Activated CD4-positive, CD25-positive, alpha-beta regulatory T cell treated with anti-CD3 and anti-CD28 coated beads, Interleukin-2, amount 50 U/mL, for 24 hours (primary cell): Measurements from ENCODE around the gene MSN.

Experiments used
- ATAC-seq, 2 donors: fragments of 150-1000 bp; cut with Tn5 transposase; one replicate each; pipeline ENCODE4 v1.10.0; 2021; ENCODE audit warnings: mild to moderate bottlenecking in 1 of 2, moderate library complexity in 1 of 2

MSN gene

DNA sequence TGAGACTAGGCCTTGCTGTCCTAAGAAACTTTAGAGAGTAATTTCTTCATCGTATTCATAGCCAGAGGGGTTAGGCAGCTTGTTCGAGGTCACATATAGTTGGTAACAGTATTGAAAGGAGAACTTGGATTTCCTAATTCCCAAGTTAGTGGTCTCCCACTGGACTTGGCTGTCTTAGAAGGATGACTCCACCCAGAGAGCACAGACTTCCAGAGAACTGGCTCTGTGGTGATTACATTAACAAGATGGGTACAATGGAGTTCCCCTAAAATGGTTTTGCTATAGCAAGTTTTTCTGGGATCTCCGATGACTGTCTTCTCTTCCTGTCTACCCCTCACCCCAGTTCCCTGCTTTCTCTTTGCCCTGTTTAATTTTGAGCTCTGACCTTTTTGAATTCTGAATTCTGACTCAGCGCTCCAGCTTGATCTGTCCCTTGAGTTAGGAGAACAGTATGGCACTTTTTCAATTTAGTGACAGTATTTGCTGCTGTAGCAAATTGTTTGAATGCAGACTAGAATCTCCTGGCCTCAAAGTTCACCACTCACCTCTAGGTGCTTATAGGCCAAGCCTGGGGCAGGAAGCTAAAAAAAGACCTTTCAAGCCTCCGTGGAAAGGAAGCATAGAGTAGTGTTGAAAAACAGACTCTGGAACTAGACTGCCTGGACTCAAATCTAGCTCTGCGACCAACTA is 6.9 kb downstream of the MSN start:
- ATAC-seq: peak; percentile 16 to 38

DNA sequence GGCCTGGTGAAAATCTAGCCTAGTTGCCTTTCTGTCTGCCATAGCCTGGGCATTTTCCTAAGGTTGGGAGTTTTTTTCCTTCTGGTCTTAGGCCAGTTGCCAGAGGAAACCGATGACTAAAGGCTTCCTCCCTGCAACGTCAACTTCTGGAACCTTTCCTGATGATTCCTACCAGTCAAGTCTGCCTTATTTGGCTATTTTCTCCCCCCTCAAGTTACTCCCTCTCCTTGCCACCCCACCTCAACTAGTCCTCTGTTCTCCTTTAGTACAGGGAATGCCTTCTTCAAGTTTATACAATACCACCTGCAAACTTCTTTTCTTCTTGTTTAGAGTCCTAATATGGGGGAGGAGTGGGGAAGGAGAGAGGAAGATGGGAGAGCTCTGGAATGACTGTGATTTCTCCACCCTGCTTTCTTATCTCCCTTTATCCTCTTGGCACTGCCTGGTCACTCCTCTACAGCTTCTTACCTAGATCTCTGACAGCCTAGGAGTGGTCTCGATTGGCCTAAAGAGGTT is 10.6 kb downstream of the MSN start:
- ATAC-seq: no peak

DNA sequence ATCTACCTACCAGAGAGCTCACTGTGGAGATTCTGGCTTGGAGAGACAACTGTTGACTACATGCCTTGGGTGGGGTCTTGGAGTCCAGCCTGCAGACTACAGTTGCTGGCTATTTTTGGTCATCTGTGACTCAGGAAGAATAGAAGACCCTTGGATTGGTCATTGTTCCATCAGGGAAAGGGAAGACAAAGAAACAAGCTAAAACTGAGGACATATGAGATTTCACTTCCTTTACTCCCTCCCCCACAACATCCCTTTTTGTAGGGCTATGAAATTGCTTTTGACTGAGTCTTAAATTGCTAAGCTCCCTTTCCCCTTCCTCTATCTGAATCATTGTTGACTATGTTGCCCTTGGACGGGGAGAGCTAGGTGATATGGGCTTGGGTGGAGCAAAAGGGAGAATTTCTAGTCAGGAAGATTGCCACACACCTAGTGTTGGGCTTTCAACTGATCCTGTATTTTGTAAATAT is 11.7 kb downstream of the MSN start:
- no peak for ATAC-seq

DNA sequence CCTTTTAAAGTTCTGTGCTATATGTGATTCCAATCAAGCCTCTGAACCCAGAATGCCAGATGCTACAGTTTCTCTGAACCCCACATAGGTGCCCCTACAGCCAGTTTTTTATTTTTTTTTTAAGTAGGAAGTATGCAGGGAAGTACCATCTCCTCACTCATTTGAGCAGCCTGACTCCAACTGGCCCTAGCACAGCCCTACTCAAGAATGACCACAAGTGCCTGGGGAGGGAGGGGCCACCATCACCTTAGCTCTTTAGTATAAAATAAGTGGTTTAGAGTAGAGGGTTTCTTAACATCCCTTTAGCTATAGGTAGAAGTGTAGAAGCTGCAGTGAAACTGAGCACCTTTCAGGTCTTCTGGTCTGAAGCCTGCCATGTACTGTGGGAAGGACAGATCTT is 14.4 kb downstream of the MSN start:
- no peak for ATAC-seq

DNA sequence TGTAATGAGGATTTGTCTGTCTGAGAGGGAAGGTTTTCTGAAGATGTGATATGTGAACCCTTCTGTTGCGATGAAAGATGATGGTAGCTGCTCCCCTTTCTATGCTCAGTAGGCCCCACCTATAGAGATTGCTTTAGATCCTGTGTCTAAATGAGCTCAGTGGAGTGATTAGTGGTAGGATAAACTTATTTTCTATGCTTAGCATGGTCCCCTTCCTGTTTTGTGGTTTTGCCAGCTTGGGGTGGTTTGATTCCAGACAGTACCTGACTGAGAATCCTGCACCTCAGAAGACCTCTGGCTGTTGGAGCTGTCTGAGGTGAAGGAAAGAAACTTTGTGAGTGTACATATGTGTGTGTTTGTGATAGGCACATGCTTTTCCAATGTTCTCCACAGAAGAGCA is 17.7 kb downstream of the MSN start:
- ATAC-seq: no peak

DNA sequence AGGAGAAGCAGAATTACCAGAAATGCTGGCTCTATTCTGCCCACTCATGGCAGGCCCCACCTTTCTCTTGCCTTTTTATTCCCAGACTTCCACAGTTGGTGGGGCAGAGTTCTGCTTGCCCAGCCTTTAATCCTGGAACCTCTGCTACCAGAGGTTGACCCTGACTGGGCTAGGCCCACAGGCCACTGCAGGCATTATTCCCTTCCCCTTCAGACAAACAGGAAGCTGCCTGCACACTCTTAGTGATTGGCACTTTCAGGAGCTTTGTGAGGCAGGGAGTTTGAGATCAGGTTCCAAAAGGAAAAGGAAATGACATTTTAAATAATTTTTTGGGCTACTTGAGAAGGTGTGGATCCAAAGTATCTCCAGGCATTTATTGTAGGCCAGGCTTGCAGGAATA is 18.8 kb downstream of the MSN start:
- no peak for ATAC-seq

DNA sequence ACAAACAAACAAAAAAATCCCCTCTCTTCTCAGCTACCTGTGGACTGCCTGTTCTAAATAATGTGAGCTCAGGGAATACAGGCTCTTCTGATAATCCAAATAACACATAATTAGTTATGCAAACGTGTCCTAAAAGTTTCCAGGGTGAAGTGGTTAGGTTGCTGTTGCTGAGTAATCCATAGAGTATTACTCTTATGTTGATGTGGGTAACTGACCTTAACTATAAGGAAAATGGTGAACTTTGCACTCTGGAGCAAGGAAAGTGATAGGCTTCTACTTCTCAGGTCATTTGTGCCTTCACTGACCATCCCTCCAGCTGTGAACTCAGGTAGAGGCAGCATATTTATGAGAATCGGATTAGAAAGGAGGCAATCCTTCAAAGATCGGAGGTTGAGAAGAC is 19.9 kb downstream of the MSN start:
- ATAC-seq: peak in 1 of 2 donors; percentile 28

DNA sequence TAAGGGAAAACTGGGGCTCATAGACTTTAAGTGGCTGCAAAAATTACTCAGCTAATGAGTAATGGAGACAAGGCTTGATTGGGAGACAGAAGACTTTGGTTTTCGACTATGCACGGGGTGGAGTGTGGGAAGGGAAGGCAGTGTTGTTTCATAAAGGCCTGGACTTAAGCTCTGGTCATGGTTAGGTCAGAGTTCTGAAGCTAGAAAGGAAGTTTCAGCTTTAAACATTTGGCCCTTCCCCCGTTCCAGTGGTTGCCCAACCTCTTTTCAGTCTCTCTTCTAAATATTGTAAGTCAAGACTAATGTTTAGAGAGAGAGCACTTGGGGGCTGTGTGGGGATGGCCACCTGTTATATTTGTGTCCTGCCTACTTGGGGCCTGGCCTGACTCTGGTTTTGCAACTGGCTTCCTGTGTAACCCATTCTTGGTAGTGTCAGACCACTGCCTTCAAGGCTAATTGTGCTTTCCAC is 21.0 kb downstream of the MSN start:
- ATAC-seq: peak; percentile 53 to 75

DNA sequence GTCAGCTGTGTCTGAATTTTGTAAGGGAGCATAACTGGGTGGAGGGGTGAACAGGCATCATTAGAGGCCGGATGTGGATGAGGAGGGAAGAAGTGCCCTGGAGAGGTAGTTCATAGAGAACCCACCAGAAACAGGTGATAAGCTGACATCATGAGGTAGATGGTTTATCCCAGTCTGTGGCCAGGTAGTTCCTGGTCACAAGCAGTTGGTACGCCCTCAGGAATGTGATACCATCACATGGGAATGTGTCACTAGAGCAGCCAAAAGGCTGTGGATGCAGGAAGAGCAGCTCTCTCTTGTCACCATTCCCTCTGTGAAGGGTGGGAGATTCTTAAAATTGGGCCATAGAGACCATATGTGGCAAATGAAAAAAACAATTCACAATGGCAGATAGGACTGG is 21.9 kb downstream of the MSN start:
- no peak for ATAC-seq

DNA sequence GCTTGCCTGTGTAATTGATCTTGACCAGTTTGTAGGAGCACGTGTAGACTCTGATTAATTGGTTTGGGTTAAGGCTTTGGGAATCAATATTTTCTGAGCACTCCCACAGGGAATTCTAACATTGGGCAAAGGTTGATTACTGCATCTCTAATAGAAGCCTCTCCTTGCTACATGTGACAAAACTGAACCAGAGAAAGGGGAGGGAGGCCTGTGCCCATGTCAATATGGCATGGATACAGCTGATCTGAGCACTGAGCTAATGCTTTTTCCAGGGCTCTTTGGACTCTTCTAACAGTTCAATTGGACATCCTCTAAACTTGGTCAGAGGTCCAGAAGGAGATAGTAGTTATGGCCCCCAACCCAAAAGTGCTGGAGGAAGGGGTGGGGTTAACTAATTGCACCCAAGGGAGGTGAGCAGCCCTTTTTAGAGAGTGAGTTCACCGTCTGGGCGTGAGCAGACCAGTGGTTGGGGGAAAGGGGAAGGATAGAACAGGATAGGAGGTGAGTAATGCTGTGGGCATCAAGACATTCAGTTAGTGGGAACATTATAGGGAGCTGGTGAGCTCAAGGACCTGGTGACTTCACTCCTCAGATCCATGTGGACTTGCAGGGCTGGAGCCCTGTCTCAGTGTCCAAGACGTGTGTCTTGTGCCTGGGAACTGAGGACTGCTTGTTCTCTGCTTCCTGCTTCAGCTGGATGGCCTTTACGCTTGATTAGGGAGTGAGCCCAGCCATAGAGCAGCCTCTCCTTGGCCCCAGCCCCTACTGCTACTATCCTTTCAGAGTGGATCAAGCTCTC is 22.8 kb downstream of the MSN start:
- ATAC-seq: no peak

DNA sequence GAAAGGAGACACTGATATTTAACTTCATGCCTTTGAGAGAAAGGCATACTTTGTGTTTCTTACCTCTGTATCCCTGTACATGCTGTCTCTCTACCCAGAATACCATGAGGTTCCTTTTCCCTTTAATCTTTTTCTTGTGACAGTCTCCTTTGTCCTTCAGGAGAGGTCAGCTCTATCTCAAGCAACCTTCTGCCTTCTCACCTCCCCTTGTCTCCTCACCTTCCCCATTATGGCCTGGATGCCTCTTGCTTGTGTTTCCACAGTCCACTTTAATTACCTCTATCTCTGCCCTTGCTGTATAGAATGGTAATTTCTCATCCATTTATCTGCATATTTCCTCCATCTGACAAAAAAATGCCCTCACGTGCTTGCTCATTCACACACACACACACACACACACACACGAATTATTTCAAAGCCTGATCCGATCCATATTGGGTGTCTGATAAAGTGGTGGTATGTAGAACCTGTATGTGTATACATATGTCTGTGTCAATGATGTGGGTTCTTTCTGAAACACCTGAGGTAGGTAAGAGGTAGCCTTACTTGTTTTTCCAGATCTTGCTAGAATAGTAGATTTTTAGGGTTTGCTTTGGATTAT is 28.5 kb downstream of the MSN start:
- ATAC-seq: no peak

DNA sequence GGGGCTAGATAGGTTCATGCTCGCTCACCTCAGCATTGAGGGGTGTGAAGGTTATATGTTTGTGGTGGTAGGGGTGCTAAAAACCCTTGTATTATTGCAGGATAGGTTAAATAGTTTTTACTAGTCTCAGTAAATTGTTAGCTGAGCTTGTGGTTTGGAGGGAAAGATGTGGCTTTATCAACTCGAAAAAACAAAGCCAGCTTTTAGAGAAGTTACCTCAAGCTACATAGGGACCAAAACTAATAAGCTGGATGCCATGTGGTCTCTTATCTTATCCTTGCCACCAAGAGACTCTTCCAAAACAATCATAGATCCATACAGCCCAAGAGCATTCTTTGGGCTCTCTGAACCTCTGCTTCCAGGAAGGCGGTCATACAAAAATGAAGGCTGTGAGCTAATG is 29.2 kb downstream of the MSN start:
- ATAC-seq: no peak

DNA sequence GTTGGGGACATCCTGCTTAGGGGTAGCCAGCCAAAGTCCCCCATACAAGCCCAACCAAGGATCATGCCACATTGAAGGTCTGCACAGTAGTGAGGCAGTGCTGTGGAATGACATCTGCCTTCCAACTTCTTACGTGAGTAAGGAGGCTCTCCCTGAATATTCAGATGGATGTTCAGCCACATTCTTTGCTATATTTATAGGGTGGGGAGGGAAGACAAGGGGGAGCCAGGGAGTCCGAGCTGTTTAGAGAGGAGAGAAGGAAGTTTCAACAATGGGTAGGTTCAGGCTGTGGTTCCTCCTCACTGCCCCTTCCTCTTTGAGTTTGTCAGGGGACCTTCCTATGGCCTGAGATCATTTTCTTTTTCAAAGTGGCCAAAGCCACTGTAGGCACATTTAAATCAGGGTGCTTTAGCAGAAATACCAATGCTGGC is 29.8 kb downstream of the MSN start:
- no peak for ATAC-seq

DNA sequence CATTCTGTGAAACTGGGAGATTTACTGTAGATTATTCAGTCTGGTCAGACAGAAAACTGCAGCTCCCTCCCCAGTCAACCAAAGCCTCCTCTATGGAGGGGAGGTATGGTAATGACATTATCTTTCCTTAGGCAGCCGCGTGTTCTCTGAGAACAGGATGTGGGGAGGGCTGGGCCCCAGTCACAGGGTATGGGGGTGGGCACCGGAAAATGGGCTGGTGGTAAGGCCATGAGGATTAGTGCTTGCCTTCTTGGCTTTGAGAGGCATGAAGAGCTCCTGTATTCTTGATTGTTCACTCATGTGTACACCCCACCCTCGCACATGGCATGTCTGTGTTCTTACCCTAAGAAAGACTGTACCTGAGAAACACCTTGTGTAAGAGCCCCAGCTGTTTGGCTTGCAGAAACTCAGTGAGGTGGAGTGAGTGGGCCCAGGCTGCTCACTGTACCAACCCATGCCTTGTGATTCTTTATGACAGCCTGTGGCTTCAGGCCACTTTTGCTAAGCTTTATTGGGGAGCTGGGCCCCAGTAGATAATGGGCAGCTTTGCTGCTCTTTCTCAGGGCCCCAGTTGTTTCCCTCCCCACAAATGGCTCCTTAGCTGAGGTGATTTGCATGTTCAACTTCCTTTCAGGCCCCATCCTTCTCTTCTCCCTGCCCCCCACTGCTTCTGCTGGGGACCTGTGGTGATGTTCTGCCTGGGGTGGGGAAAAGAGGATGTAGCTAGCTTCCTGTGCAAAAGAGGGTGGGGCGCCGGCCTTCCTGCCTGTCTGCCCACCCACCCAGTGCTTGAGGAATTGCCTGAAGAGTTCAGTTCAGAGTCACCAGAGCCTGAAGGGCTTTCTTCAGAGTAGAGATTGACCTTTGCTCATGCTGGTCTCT is 30.7 kb downstream of the MSN start:
- ATAC-seq: peak; percentile 83 to 89

DNA sequence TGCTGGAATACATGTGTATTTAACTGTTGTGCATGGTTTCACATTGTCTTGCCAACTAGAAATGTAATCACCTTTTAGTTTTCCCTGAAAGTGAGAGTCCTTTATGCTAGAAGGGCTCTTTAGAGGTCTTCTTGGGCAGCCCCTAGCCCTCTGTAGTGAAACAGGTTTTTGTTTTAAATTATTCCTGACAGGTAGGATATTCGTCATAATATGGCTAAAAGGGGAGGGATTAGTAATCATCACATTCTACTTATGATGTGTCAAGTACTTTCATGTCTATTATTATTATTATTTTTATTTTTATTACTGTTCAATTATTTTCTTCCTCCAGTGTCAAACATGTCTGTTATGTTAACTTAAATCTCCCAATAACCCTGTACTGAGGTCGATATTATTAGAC is 35.5 kb downstream of the MSN start:
- peak; percentile 22 to 31 for ATAC-seq

DNA sequence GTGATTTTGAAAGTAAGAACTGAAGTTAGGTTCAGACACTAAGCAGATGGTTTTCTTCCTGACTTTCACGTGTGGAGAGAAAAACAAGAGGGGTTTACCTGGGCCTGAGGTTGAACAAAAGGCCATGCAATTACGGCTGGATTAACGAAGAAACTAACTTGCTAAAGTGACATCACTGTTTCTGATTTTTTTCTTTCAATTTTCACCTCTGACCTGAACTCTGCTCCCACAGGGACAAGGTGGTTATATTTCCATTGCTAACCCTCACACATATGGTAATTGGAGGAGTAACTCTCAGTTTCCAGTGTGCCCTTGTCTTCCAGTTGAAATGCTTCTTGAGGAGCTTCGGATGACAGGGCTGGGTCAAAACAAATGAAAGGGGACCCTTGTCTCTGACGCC is 38.0 kb downstream of the MSN start:
- no peak for ATAC-seq

DNA sequence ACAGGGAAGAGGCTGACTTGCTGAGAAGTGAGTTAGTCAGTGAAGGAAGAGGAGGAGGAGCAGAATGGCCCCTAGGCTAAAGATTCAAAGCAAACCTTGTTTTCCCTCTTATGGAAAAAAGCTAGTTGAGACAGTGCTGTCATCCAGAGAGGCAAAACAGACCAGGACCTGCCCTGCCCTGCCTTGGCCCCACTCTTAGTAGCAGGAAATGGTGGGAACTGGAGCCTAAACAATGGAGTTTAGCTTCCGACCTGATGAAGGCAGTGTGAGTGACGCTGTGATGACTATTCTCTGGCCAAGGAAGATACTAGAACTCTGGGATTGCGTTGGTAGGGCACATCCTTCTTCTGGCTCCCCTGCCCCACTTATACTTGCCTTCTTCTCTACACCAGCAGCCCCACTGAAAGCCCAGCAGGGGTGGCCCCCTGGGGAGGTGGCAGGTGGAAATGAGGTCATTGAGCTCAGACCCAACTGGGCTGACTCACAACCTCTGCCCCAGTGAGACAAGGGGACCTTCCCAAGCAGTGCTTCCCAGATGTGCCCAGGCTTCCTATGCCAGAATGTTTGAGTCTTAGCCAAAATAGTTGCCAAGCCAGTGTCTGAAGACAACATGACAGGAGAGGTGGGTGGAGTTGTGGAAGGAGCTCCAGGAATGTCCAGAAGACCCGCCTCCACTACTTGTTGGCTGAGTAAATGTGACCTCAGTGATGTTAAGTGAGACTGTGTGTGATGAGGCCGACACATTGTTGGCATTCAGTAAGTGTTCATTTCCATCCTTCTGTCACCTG is 38.8 kb downstream of the MSN start:
- ATAC-seq: peak; percentile 86 to 87

DNA sequence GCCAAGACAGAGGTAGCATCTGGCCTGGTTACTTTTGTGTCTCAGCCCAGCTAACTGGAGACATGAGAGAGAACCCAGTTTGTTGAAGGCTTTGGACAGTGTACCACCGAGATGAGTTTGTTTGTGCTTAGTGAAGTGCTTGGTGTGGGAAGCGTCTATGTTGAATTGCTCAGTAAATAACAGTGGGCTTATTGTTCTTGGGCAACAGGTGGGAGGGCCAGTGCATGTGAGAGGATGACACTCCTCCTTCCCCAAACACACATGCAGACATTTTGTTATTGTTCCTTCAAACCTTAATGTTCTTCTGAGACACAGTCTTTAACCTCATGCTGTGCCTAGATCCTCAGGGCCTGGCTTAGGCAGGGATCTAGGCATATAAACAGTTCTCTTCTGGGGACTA is 39.7 kb downstream of the MSN start:
- no peak for ATAC-seq

DNA sequence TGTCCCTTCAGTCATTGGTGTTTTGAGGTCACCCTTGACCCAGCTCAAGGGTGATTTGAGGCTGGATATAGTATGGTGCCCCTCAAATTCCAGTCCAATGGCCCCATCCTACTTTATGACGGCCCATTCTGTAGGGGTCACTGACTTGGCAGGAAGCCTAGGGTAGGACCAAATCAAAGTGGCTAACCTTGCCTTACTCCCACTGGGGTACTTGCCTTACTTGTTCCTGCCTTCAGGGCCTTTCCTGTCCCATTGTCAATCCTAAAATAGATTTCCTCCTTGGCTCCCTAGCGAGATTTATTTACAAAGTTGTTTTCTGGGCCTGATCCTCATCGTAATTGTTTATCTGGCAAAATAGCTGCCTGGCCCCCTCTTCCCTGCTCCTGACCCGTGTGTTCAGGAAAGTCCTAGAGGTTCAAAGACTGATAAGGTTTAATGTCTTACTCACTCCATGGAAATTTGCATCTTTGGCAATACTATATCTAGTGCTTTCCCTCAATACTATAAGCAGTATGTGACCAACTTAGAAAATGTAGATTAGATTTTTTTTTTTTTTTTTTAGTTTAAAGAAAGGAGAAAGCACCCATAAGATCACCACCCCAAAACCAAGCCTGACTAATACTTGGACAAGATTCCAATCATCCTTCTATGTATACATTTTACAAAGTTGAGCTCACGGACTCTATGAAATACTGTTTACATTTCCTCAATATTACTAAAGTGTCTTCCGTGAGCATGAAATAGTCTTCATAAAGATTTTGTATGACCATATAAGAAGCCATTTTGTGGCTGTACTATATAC is 44.8 kb downstream of the MSN start:
- no peak for ATAC-seq

DNA sequence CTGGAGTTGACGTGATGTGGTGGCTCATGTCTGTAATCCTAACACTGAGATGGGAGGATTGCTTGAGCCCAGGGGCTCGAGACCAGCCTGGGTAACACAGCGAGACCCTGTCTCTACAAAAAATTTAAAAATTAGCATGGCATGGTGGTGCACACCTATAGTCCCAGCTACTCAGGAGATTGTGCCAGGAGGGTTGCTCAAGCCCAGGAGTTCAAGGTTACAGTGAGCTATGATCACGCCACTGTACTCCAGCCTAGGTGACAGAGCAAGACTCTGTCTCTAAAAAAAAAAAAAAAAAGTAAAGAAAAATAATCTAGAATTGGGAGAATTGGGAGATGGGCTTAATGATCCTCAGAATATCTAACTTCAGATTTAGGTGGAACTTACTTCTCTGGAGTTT is 51.1 kb downstream of the MSN start:
- no peak for ATAC-seq
